HEK293T (cell line): ENCODE results near the gene METTL26.

Experiments used
- ARNT ChIP-seq: fragments of 450-650 bp; IDR thresholded peaks from 2 replicates; pipeline ENCODE4 v1.6.1; 2017; ENCODE audit warnings: mild to moderate bottlenecking
- BHLHE40 ChIP-seq: fragments of 450-650 bp; IDR thresholded peaks from 2 replicates; pipeline ENCODE4 v1.6.1; 2016; ENCODE audit warnings: mild to moderate bottlenecking, moderate library complexity, borderline replicate concordance
- FOXA1 ChIP-seq: fragments of 450-650 bp; IDR thresholded peaks from 2 replicates; pipeline ENCODE4 v1.6.1; 2016; ENCODE audit warnings: mild to moderate bottlenecking
- FOXK2 ChIP-seq: fragments of 450-650 bp; IDR thresholded peaks from 2 replicates; pipeline ENCODE4 v1.6.1; 2016; ENCODE audit warnings: mild to moderate bottlenecking
- FOXM1 ChIP-seq: fragments of 450-650 bp; IDR thresholded peaks from 2 replicates; pipeline ENCODE4 v1.6.1; 2017; ENCODE audit warnings: mild to moderate bottlenecking, borderline replicate concordance
- HDGF ChIP-seq: fragments of 450-650 bp; IDR thresholded peaks from 2 replicates; pipeline ENCODE4 v1.6.1; 2017; ENCODE audit warnings: antibody characterized with exemption, borderline replicate concordance
- NFRKB ChIP-seq: fragments of 450-650 bp; IDR thresholded peaks from 2 replicates; pipeline ENCODE4 v1.6.1; 2016; ENCODE audit warnings: mild to moderate bottlenecking, moderate library complexity
- SUZ12 ChIP-seq: fragments of 450-650 bp; IDR thresholded peaks from 2 replicates; pipeline ENCODE4 v1.6.1; 2016; ENCODE audit warnings: mild to moderate bottlenecking
- TARDBP ChIP-seq: fragments of 450-650 bp; IDR thresholded peaks from 2 replicates; pipeline ENCODE4 v1.6.1; 2016
- TF ChIP-seq, protein P1 (sequence below): fragments of 450-650 bp; IDR thresholded peaks from 2 replicates; pipeline ENCODE4 v1.6.1; 2016

- TF ChIP-seq NFRKB (no peak), HDGF (no peak), FOXK2 (no peak), FOXA1 (no peak), BHLHE40 (no peak), TARDBP (no peak), FOXM1 (no peak), SUZ12 (no peak), ARNT (no peak)
- TF ChIP-seq, protein P1, sequence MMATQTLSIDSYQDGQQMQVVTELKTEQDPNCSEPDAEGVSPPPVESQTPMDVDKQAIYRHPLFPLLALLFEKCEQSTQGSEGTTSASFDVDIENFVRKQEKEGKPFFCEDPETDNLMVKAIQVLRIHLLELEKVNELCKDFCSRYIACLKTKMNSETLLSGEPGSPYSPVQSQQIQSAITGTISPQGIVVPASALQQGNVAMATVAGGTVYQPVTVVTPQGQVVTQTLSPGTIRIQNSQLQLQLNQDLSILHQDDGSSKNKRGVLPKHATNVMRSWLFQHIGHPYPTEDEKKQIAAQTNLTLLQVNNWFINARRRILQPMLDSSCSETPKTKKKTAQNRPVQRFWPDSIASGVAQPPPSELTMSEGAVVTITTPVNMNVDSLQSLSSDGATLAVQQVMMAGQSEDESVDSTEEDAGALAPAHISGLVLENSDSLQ, result no peak
Observed at GRCh38 chr16:608019-608418, 28.1 kb downstream of the METTL26 start.
